GM21619 (cell line): ENCODE measurements around the gene IPP.
"Not testable (repeated sequence)": the region's sequence is repeated elsewhere in the genome, so short reads cannot be mapped to it uniquely, and the experiment has no call there.

Experiments used
- ATAC-seq: cut with Tn5 transposase; IDR thresholded peaks from one replicate; pipeline ENCODE4 v1.9.1; 2021; ENCODE audit not compliant: unreplicated experiment

IPP gene

DNA sequence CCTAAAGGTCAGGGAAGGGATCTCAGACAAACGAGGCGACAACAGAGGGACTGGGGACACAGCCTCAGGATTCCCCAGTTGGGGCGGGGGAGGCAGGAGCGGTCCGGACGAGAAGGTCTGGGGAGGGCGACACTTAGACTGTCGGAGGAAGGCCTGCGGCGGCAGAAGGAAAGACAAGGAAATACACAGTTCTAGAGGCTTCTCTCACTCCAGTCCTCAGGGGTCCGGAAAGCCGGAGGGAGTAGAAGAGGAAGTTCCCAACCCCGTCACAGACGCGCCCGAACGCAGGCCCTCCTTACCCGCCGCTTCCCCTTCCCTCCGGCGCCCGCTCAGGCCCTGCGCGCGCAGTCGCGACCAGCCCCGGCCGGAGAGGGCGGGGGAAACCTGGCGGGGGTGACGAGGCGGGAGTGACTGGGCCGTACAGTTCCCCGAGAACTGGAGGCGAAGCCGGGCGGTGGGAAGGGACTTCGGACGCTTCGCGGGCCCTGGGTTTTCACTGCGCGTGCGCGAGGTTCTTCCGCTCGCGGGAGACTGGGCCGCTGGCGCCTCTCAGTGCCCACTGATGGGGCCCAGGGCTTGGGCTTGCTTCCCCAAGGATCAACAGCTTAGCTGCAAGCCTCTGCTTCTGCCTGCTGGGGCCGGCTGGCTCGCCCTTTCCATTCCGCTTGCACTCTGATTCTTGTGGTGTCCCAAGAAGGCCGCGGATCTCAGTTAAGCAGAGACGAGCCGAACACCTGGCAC, at the start of gene IPP:
Gene IPP, minus strand, starts transcription at position 356 of the 741 bp plus-strand sequence. CDS start 4,242 bp downstream, outside the sequence.
- ATAC-seq, result peak; percentile 90

DNA sequence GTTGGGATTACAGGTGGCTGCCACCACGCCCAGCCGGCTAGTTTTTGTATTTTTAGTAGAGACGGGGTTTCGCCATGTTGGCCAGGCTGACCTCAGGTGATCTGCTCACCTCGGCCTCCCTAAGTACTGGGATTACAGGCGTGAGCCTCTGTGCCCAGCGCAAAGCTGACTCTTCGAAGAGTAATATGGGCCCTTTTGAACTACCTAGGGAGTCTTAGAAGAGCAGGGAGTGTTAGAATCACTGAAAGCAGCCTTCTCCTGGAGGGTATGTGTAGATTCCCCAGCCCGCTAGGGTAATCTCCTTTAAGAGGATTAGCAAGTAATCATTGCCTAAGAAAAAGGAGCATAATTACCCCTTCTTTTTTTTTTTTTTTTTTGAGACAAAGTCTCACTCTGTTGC, 46.5 kb upstream of the IPP start:
- no peak for ATAC-seq

DNA sequence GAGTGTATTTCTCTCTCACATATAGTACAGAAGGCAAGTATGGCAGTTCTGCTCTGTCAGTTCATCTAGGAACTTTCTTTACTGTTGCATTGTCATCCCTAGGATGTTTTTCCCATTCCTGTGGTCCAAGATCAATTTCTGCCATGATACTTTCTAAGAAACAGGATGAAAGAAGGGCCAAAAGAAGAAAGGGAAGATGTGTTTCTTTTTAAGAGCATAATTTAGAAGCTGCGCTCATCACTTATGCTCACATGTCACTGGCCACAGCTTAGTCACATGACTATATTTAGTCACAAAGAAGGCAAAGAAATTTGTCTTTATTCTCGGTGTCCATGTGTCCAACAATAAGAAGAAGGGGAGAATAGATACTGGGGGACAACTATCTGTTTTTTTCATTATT, 45.9 kb upstream of the IPP start:
- no peak for ATAC-seq

DNA sequence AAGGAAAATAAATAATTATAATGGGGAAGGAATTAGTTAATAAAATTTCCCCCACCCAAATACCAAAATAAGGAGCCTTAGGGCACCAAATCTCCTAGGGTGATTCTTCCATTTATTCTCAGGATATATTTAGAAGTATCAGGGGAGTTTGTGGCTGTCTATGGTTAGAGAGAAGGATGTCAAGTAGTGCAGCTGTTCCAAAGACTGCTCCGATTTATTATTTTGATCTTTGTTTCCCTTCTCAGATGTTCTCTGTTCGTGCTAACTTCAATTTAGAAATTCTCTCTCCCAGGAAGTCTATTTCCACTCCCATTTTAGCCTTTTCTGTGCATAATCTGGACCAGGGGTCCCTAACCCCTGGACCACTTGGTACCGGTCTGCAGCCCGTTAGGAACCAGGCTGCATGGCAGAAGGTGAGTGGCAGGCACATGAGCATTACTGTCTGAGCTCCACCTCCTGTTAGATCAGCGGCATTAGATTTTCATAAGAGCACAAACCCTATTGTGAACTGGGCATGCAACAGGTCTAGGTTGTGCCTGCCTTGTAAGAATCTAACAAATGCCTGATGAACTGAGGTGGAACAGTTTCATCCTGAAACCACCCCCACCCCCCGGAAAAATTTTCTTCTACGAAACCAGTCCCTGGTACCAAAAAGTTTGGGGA, 43.6 kb upstream of the IPP start:
- ATAC-seq, result no peak

DNA sequence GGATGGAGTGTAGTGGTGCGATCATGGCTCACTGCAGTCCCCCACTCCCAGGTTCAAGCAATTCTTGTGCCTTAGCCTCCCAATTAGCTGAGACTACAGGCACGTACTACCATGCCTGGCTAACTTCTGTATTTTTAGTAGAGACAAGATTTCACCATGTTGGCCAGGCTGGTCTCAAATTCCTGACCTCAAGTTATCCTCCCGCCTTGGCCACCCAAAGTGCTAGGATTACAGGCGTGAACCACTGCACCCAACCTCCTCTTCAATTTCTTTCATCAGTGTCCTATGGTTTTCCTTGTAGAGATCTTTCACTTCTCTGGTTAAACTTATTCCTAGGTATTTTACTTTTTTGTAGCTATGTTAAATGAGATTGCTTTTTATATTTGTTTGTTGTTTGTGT, 42.3 kb upstream of the IPP start:
- ATAC-seq, result no peak

DNA sequence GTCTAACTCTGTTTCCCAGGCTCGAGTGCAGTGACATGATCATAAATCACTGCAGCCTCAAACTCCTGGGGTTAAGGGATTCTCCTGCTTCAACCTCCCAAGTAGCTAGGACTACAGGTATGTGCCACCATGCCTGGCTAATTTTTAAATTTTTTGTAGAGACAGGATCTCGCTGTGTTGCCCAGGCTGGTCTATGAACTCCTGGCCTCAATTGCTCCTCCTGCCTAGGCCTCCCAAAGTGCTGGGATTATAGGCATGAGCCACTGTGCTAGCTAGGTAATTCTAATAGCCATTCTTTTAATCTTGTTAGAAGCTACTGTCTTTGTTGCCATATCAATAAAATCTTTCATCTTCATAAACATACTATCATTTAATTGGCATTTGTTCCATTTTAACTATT, 39.1 kb upstream of the IPP start:
- no peak for ATAC-seq

DNA sequence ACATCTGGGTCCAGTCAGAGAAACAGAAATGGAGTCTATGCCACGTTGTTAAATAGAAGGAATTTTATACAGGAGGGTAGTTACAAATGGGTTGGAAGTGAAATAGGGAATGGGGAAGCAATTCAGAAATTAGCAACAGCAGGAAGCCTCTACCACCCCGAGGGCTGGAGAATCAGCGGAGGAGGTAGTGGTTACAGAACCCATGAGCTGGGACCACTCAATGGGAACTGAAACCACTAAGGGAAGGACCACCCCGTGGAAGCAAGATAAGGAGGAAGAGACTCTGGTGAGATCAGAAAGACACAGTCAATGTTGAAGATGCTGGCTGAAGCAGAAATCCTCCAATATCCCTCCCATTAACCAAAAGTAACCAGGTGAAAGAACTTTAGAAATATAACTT, 37.5 kb upstream of the IPP start:
- ATAC-seq, result no peak

DNA sequence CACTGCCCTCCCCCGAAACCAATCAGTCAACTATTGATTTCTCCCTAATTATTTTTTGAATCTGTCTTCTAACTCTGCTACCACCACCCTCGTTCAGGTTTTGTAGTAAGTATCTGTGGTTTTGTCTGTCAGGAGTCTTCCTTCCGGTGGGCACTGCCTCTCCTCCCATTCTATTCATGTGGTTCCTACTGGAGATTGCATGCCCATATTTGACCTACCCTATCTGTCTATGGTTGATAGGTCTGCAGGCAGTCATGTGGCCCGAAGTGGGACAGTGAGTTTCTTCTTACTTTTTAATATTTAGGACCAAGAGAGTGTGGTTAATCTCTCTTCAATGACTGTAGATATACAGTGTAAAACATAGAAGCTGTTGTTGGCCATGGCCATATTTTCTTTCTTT, 35.1 kb upstream of the IPP start:
- ATAC-seq, result no peak

DNA sequence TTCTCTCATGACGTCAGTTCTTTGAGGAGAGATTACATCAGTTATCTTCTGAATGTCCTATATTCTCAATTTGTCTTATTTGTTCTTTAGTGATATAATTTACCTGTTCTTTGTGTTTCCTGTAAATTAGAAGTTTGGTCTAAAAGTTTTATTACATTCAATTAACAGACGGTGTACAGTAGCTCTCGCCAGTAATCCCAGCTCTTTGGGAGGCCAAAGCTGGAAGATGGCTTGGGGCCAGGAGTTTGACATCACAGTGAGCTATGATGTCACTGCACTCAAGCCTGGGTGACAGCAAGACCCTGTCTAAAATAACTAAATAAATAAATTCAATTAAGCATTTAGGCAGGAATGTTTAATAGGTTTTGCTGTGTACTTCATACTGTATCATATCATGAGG, 25.3 kb upstream of the IPP start:
- ATAC-seq, result no peak

DNA sequence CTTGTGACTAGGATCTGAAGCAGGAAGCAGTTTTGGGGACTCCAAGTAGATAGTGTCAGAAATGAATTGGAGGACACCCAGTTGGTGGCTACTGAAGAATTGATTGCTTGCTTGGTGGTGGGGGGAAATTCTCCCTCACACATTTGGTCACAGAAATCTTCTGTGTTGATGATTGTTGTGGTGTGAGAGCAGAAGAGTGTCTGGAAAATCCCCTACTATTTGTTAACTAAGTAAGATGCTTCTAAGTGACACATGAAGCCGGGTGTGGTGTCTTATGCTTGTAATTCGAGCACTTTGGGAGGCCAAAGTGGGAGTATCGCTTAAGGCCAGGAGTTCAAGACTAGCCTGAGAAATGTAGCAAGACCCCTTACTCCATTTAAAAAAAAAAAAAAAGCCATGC, 22.5 kb upstream of the IPP start:
- ATAC-seq, result no peak

DNA sequence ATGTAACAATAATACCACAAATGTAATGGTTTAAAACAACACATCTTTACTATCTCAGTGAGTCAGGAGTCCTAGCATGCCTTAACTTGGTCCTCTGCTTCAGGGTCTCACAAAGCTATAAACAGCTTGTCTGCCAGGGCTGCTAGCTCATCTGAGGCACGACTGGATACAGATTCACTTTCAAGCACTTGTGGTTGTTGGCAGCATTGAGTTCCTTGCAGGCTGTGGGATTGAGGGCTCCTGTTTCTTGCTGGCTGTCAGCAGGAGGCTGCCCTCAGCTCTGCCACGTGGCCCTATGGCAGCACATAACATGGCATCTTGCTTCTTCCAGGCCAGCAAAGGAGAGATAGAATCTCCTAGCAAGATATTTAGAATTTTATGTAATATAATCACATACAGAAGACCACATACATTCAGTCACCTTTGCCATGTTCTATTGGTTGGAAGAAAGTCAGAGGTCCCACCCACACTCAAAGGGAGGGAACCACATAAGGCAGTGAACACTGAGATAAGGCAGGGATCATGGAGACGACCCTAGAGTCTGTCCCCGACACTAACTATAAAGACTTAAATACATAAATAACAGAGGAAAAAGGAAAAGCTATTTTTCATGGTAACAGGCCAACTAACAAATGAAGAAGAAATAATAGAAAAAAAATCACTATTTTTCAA, 18.9 kb upstream of the IPP start:
- ATAC-seq, result no peak

DNA sequence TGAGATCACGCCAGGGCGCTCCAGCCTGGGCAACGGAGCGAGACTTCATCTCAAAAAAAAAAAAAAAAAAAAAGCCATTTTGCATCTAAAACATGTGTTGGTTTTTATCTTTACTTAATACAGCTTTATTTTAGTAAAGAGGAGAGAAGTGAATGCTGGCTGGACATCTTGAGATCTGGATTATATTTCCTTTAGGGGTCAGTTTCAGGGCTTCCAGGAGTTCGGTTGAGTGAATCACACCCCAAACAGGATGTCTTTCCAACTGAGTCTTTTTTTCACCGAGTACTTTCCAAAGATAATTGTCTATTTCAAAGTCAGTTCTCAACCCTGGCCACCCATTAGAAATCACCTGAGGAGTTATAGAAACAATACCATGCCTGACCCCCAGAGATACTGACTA, 16.6 kb upstream of the IPP start:
- ATAC-seq, result no peak

DNA sequence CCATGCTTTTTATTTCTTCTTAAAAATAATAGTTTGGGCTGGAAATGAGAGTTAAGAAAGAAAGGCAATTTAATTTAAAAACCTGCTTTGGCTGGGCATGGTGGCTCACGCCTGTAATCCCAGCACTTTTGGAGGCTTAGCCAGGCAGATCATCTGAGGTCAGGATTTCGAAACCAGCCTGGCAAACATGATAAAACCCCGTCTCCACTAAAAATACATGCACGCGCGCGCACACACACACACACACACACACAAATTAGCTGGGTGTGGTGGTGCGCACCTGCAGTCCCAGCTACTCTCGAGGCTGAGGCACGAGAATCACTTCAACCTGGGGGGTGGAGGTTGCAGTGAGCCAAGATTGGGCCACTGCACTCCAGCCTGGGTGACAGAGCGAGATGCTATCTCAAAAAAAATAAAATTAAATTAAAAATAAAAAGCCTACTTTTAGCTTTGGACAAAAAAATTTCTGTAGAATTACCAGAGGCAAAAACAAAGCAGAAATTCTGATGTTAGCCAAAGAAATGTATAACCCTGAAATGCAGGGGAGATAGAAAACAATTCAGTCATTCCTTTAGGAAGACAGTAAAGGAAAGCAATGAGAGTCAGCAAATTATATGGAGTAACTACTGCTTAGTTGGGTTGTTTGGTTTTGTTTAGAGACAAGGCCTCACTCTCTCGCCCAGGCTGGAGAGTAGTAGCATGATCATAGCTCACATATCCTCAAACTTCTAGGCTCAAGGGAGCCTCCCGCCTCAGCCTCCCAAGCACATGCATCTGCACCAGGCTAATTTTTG, 15.7 kb upstream of the IPP start:
- ATAC-seq, result no peak

DNA sequence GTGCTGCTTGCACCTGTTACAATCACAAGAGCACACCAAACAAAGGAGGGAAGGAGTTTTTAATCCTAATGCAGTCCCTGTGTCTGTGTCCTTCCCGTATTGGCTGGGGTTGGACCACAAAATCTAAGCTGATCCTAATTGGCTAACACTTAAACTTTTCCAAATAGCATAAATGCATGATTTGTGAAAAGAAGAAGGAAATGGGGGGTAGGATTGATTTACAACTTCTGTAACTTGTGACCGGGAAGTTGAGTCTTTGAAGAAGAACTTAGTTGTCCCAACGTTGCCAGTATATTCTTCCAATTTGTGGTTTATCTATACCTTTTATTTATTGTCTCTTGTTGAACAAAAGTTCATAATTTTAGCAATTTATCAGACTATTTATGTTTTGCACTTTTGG, 11.8 kb upstream of the IPP start:
- ATAC-seq, result no peak

DNA sequence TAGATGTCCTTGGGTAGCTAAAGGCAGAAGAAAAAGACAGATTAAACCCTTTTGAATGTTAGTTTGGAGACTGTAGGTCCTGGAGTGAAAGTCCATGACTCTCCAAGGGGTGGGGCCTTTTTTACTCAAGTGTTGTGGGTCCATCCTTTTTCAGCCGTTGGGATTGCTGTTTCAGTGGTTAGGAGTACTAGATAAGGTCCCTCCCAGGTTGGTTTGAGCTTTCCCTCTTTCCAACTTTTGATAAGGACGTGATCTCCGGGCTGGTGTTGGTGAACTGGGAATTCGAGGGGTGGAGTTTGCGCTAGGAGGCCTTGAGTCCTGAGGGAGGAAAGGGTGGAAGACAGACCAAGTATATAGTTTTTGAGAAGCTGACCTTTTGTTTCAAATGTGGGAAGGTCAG, 5.2 kb upstream of the IPP start:
- no peak for ATAC-seq

DNA sequence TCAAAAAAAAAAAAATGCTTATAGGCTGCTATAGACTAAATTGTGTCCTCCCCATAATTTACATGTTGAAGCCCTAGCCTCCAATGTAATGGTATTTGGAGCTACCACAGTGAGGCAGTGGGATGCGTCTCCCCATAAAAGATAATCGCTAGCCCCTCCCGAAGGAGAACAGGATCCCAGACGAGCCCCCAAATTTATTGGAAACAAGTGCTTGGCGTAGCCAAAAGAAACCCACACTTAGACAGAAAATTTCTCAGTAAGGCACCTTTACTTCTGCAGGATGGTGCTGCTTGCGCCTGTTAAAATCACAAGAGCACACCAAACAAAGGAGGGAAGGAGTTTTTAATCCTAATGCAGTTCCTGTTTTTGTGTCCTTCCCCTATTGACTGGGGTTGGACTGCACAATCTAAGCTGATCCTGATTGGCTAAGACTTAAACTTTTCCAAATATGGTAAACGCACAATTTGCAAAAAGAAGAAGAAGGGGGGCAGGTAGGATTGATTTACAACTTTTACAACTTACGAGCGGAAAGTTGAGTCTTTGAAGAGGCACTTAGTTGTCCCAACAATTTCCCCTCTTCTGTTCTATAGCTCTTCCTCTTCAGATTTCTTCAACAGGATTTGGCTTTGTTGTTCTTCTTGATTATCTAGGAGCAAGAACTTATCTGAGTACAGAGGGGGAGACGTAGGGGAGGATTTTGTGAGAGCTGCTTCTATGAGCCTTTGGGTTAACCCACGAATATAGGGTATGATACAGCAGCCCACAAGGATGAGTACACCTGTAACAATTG, 3.0 kb upstream of the IPP start:
- ATAC-seq, result no peak

DNA sequence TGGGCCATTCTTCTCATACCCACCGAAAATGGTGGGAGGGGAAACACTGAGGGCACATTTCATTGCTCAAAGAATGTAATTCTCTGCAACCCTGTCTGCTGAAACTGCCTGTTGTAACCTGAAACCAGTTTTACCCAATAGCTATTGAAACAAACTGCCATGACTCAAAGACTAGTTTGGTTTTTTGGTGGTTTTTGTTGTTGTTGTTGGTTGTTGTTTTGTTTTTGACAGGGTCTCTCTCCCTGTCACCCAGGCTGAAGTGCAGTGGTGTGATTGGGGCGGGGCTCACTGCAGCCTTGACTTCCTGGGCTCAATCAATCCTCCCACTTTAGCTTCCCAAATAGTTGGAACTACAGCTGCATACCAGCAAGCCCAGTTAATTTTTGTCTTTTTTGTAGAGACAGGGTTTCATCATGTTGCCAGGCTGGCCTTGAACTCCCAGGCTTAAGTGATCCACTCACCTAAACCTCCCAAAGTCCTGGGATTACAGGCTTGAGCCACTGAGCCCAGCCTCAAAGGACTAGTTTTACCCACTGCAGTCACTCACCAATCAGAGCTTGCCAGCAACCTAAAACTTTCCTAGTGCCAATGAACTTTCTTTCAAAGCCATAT, 2.1 kb upstream of the IPP start:
- ATAC-seq, result no peak

DNA sequence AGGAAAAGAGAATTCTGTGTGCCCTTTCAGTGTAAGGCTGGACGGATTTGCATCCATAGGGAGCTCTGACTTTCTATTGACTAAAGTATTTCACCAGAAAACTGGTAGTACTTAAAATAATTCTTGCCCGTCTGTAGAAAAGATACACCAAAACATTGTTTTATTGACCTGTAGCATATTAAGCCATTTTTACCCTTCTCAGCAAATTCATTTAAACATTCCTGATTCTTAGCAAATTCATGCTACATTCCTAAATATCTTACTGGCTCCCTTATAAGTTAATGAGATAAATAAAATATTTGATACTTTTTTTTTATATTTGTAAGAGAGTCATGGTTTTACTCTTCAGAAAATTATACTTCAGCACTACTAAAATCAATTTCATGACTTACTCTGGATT, 1.6 kb upstream of the IPP start:
- ATAC-seq, result no peak

DNA sequence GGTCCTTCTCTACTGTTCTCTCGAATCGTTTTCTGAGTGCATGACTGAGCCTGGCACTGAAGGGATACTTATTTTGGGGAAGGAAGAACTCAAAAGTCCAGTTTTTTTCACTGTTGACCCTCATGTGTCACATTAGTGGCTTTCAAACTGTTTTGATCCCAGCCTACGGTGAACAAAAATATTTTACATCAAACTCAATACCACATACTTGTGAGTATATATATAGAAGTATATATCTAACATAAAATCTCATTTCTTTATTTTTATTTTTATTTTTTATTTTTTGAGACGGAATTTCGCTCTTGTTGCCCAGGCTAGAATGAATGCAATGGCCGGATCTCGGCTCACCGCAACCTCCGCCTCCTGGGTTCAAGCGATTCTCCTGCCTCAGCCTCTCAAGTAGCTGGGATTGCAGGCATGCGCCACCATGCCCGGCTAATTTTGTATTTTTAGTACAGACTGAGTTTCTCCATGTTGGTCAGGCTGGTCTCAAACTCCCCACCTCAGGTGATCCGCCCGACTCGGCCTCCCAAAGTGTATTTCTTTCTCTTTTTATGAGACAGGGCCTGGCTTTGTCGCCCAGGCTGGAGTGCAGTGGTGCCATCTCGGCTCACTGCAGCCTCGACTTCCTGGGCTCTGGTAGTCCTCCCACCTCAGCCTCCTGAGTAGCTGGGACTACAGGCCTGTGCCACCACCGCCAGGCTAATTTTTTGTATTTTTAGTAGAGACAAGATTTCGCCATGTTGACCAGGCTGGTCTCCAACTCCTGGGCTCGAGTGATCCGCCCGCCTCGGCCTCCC, 786 bp upstream of the IPP start:
- not testable (repeated sequence) for ATAC-seq
